ENCODE results near the gene ZNF615. TPM values are rescaled to one million over a fixed set of nuclear protein-coding genes. Genes with fewer than 3 reads are reported as not detected.
A peak's percentile ranks its signal among the peaks of the same experiment; 100 is the strongest.
"Not testable (repeated sequence)": the region's sequence is repeated elsewhere in the genome, so short reads cannot be mapped to it uniquely, and the experiment has no call there.

ZNF615 gene
- total RNA-seq, 1 donor, result 7.8 TPM

DNA sequence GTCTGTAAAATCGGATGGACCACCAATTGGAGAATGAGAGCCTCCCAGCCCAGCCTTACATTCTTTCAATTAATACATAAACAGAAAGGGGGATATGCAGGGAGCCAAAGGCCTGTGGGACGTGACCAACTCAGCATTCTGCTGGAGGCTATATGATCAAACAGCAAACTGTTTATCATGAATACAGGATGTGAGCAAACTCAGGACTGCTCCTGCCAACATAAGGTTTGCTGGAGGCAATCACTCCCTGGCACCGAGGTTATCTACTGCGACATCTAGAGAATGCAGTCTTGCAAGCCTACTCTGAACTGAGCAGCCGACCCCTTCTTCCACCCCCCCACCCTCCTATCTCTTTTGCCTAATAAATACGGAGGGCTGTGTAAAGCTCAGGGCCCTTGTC is 27.1 kb downstream of the ZNF615 start:
- not testable (repeated sequence) for DNase-seq (ENCODE audit: low read depth in 2 of 3, low spot score in 2 of 3)

DNA sequence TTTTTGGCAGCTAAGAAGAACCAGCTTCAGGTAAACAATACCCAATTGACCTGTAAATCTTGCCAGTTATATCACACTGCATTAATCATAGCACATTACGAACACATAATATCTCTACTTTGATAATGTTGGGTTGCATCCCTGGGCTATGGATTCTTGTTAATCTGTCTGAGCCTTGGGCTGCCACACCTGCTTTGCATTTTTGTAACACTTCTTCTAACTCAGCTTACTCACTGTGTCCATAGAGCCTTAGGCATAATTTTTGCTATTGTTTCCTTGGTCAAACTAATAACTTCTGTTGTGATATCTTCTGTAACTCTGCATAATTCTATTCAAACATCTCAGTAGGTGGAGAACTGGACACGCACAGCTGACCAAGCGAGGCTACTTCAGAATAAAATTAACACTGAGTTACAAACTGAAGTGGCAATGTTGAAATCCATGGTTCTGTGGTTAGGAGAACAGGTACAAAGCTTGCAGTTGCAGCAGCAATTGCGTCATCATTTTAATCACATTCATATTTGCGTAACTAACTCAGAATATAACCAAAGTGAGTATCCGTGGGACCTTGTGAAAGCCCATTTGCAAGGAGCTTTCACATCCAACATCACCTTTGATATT is 27.8 kb downstream of the ZNF615 start:
- no peak for DNase-seq (ENCODE audit: low read depth in 2 of 3, low spot score in 2 of 3)

GRCh38 chr19:51978882-51979281 is 29.1 kb downstream of the ZNF615 start:
- DNase-seq (ENCODE audit: low read depth in 2 of 3, low spot score in 2 of 3), result no peak

DNA sequence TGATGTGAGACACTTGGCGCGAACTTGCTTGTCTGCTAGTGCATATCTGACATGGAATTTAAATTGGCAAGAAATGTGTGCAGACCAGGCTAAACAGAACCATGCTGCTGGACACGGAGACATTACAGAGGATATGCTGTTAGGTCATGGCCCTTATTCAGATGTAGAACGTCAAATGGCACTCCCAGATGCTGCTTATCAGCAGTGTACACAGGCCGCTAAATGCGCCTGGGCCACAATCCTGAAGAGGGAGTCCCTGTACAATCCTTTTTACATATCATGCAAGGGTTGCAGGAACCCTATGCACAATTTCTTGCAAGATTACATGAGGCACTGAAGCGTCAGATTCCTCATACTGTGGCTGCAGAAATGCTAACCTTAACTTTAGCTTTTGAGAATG is 30.7 kb downstream of the ZNF615 start:
- no peak for DNase-seq (ENCODE audit: low read depth in 2 of 3, low spot score in 2 of 3)

DNA sequence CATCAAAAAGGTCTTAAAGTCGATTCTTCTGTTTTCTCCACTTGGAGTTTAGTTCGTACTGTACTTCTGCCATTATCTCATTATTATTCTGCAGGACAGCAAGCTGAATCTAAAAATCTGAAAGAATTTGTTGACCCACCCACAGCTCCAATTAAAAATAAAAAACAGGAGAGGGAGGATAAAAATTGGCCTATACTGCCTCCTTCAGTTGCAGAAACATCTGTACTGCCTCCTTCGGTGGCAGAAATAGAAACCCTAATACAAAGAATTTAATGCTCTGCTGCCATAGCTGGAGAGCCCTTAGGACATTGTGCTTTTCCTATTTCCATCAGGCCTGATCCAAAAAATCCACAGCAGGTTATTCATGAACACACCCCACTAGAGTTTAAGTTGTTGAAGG is 31.2 kb downstream of the ZNF615 start:
- no peak for DNase-seq (ENCODE audit: low read depth in 2 of 3, low spot score in 2 of 3)

DNA sequence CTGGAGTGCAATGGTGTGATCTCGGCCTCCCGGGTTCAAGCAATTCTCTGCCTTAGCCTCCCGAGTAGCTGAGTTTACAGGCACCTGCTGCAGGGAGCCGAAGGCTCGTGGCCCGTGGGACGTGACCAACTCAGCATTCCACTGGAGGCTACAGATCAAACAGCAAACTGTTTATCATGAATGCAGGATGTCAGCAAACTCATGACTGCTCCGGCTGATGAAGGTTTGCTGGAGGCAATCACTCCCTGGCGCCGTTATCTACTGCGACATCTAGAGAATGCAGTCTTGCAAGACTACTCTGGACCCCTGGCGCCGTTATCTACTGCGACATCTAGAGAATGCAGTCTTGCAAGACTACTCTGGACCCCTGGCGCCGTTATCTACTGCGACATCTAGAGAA is 32.2 kb downstream of the ZNF615 start:
- not testable (repeated sequence) for DNase-seq (ENCODE audit: low read depth in 2 of 3, low spot score in 2 of 3)

DNA sequence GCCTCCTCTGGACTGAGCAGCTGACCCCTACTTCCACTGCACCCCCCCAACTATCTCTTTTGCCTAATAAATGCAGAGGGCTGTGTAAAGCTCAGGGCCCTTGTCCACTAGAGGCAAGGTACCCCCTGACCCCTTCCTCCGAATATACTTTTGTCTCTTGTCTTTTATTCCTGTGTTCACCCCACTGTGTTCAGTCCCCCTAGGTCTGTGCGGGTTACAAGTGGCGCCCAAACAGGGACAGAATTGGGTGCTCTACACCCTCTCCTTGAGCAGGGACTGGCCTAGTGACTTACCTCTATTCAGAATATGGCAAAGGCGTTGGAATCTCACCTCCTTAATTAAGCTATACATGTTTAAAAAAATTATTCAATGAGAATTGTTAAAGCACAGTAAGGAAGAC is 36.4 kb downstream of the ZNF615 start:
- DNase-seq (ENCODE audit: low read depth in 2 of 3, low spot score in 2 of 3), result peak in 2 of 3 donors; percentile 35 to 63

DNA sequence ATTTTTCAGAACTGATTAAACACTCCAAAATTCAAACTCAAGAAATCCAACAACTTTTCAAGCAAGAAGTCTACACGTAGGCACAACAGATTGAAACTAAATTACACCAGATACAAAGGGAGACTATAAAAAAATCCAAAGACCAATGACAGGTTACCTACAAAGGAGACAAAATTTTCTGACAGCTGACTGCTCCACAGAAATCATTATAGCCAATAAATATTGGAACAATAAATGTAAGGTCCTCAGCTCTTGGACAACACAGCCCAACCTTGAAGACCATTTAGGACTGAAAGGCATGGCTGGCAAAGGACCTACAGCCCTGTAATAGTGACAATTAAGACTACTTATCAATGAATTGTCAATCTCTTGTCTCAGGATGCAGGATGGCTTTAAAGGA is 37.3 kb downstream of the ZNF615 start:
- no peak for DNase-seq (ENCODE audit: low read depth in 2 of 3, low spot score in 2 of 3)

- DNase-seq (ENCODE audit: low read depth in 2 of 3, low spot score in 2 of 3), result no peak
These were observed 42.4 kb downstream of the ZNF615 start for GRCh38 chr19:51965583-51965982.

DNA sequence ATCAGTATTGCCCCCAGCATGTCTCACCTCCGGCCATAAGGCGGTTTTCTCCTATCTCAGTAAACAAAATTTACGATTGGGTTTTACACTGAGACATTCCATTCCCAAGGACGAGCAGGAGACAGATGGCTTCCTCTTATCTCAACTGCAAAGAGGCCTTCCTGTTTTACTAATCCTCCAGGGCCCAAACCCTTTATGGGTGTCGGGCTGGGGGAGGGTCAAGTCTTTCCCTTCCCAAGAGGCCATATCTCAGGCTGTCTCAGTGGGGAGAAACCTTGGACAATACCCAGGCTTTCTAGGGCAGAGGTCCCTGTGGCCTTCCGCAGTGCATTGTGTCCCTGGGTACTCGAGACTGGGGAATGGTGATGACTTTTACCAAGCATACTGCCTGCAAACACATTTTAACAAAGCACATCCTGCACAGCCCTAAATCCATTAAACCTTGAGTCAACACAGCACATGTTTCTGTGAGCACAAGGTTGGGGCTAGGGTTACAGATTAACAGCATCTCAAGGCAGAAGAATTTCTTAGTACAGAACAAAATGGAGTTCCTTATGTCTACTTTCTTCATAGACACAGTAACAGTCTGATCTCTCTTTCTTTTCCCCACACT is 47.3 kb downstream of the ZNF615 start:
- DNase-seq (ENCODE audit: low read depth in 2 of 3, low spot score in 2 of 3), result not testable (repeated sequence)

GRCh38 chr19:51959791-51960190 is 48.2 kb downstream of the ZNF615 start:
- DNase-seq (ENCODE audit: low read depth in 2 of 3, low spot score in 2 of 3), result no peak

GRCh38 chr19:51957846-51958245 is 50.2 kb downstream of the ZNF615 start:
- not testable (repeated sequence) for DNase-seq (ENCODE audit: low read depth in 2 of 3, low spot score in 2 of 3)

DNA sequence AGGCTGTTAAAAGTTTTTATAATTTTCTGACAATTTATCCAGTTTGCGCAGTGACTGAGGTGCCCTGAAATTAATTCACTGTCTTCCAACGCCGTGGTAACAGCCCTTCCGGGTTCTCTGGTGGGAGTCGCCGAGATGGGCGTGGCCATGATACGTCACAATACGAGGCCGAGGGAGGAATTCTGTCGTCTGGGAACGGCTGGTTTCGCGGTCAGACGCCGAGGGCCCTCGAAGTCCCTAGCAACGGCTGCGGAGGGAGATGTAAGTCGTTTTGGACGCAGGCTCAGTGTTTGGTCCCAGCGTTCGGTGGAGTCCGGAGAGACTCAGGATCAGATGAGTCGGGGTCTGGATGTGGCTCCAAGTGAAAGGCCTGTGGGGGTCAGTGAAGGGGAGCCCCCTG is 59.0 kb downstream of the ZNF615 start:
- DNase-seq (ENCODE audit: low read depth in 2 of 3, low spot score in 2 of 3), result no peak

DNA sequence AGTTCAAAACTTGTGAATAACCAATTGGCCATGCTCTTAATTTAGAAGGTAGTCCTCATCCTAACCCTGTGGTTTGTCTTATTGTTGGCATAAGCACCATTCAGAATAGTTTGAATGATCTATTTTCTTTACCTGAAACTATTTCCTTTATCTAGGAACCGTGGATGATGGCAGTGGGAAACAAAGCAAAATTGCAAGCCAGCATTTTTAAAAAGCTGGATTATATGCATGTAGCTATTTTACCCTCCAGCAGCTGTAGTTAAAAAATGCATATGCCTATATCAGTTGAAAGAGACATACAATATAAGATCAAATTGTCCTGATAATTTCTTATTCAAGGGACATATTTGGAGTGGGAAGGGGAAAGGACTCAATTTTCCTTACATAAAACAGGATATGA is 61.4 kb downstream of the ZNF615 start:
- DNase-seq (ENCODE audit: low read depth in 2 of 3, low spot score in 2 of 3), result no peak

- no peak for DNase-seq (ENCODE audit: low read depth in 2 of 3, low spot score in 2 of 3)
These were observed 63.0 kb downstream of the ZNF615 start for GRCh38 chr19:51944798-51945552.

Other genes with a start within 250 kb of the ZNF615 start
- gene FPR2, start 247.0 kb downstream of the ZNF615 start, total RNA-seq, result 0.54 TPM
- 0.27 TPM for gene FPR3, start 213.1 kb downstream of the ZNF615 start, total RNA-seq
- 8.6 TPM for gene ZNF577, start 120.3 kb downstream of the ZNF615 start, total RNA-seq
- gene ZNF649, start 103.2 kb downstream of the ZNF615 start, total RNA-seq, result 7.5 TPM
- gene ZNF613, start 80.7 kb downstream of the ZNF615 start, total RNA-seq, result 3.5 TPM
- gene ZNF350, start 21.4 kb downstream of the ZNF615 start, total RNA-seq, result 8.1 TPM
- 6.5 TPM for gene ZNF614, start 20.2 kb upstream of the ZNF615 start, total RNA-seq
- 6.5 TPM for gene ZNF432, start 40.6 kb upstream of the ZNF615 start, total RNA-seq
- gene ZNF841, start 87.6 kb upstream of the ZNF615 start, total RNA-seq, result 4.6 TPM
- gene ZNF616, start 131.7 kb upstream of the ZNF615 start, total RNA-seq, result 4.0 TPM
- 5.4 TPM for gene ZNF836, start 163.4 kb upstream of the ZNF615 start, total RNA-seq
- 195 TPM for gene PPP2R1A, start 181.8 kb upstream of the ZNF615 start, total RNA-seq